K562 (cell line): ENCODE data around the gene RIPOR1. TPM values are rescaled to one million over a fixed set of nuclear protein-coding genes. Genes with fewer than 3 reads are reported as not detected.

ENCODE experiments used
- BRCA1 ChIP-seq, 2 experiments: fragments of 450-650 bp in 1 of 2; sonication (generic) in 1 of 2; formaldehyde crosslinking in 1 of 2; IDR thresholded peaks; 2 replicates each; pipeline versions ENCODE4 v1.5.0 to v1.6.1; 2017 to 2020; ENCODE audit warnings: mild to moderate bottlenecking in 1 of 2, missing genetic modification reagents in 1 of 2
- DEAF1 ChIP-seq: fragments of 450-650 bp; formaldehyde crosslinking; IDR thresholded peaks from 2 replicates; pipeline ENCODE4 v1.4.0; 2020; ENCODE audit warnings: mild to moderate bottlenecking, moderate library complexity
- ELK3 ChIP-seq: fragments of 450-650 bp; formaldehyde crosslinking; IDR thresholded peaks from 2 replicates; pipeline ENCODE4 v1.4.0; 2020; ENCODE audit warnings: mild to moderate bottlenecking
- ETV6 ChIP-seq, 3 experiments: fragments of 150-350 bp in 1 of 3; sonication (generic) in 1 of 3; formaldehyde crosslinking in 1 of 3; IDR thresholded peaks; 2 replicates each; pipeline versions ENCODE4 v1.6.1 to v1.8.0; 2014 to 2022; ENCODE audit warnings: borderline replicate concordance in 2 of 3, low read depth in 2 of 3, antibody characterized with exemption in 1 of 3, low read length in 1 of 3, mild to moderate bottlenecking in 1 of 3, missing genetic modification reagents in 1 of 3
- HNRNPK ChIP-seq: fragments of 200-400 bp; formaldehyde crosslinking; IDR thresholded peaks from one replicate; pipeline ENCODE4 v1.6.1; 2018; ENCODE audit warnings: mild to moderate bottlenecking, low read depth, low read length; ENCODE audit not compliant: poor library complexity, severe bottlenecking
- ILF3 ChIP-seq: fragments of 450-650 bp; IDR thresholded peaks from 2 replicates; pipeline ENCODE4 v1.6.1; 2018; ENCODE audit warnings: antibody characterized with exemption, mild to moderate bottlenecking, moderate library complexity, borderline replicate concordance
- NRF1 ChIP-seq, 2 experiments: fragments of 450-650 bp; IDR thresholded peaks in 1 of 2; conservative IDR thresholded peaks in 1 of 2; 2 replicates each; pipeline ENCODE4 v1.6.1; 2014; ENCODE audit warnings: mild to moderate bottlenecking in 2 of 2
- OTX1 ChIP-seq: fragments of 450-650 bp; formaldehyde crosslinking; IDR thresholded peaks from 2 replicates; pipeline ENCODE4 v1.4.0; 2022; ENCODE audit warnings: mild to moderate bottlenecking
- PBX2 ChIP-seq, 2 experiments: IDR thresholded peaks in 1 of 2; conservative IDR thresholded peaks in 1 of 2; 2 replicates each; pipeline ENCODE4 v1.6.1; 2016; ENCODE audit warnings: low read depth in 2 of 2, mild to moderate bottlenecking in 1 of 2, missing compliant biosample characterization in 1 of 2, missing genetic modification characterization in 1 of 2, moderate library complexity in 1 of 2
- POLR2B ChIP-seq: fragments of 450-650 bp; IDR thresholded peaks from 2 replicates; pipeline ENCODE4 v1.6.1; 2018; ENCODE audit warnings: low read depth; ENCODE audit not compliant: partially characterized antibody
- ZBTB11 ChIP-seq, 3 experiments: fragments of 200-800 bp in 1 of 3; fragments of 250-450 bp in 1 of 3; fragments of 450-650 bp in 1 of 3; sonication (Bioruptor Pico) in 1 of 3; sonication (Bioruptor generic) in 1 of 3; formaldehyde crosslinking in 1 of 3; IDR thresholded peaks; 2 replicates each; pipeline versions ENCODE4 v1.6.1 to v1.8.0; 2016 to 2022; ENCODE audit warnings: mild to moderate bottlenecking in 2 of 3, missing genetic modification characterization in 2 of 3, missing compliant biosample characterization in 1 of 3, moderate library complexity in 1 of 3
- ZNF12 ChIP-seq: sonication (generic); formaldehyde crosslinking; IDR thresholded peaks from 2 replicates; pipeline ENCODE4 v1.4.0; 2020; ENCODE audit warnings: mild to moderate bottlenecking, missing genetic modification reagents
- ZNF655 ChIP-seq: fragments of 250-450 bp; sonication (Bioruptor Pico); IDR thresholded peaks from 2 replicates; pipeline ENCODE4 v1.5.0; 2021
- ZZZ3 ChIP-seq: fragments of 450-650 bp; IDR thresholded peaks from 2 replicates; pipeline ENCODE4 v1.6.1; 2016; ENCODE audit warnings: antibody characterized with exemption, mild to moderate bottlenecking, moderate library complexity
- polyA plus RNA-seq, 8 experiments: library from polyadenylated mRNA; depleted of rRNA in 4 of 8; stranded (reverse) in 5 of 8; unstranded in 3 of 8; fragments of >200 nt; fragmentation: Nextera tagmentation in 2 of 8; fragmentation: Illumina TruSeq in 1 of 8; extraction: Ambion mirVana in 2 of 8; extraction: Trizol in 1 of 8; gene quantifications; 2 replicates each; pipeline versions ENCODE4 v1.2.1 to v1.2.3, GENCODE V29; 2011 to 2014; ENCODE audit warnings: inconsistent platforms in 1 of 8, missing spikeins in 1 of 8
- total RNA-seq, 7 experiments: library from RNA; depleted of rRNA in 6 of 7; stranded (reverse); fragments of >200 nt in 6 of 7; fragmentation: Illumina TruSeq in 2 of 7; extraction: Trizol in 2 of 7; gene quantifications; 2 replicates each; pipeline versions ENCODE4 v1.2.1 to v1.2.3, GENCODE V29; 2011 to 2021; ENCODE audit warnings: low replicate concordance in 1 of 7

RIPOR1 gene
- total and polyA plus RNA-seq, 9 of the 15 experiments (the other 6 are each of a cell fraction or from before 2014, with no cell fraction given): 0.36 to 31.1 (median 3.0) TPM

GRCh38 chr16:67480833-67481560 is 47.6 kb upstream of the RIPOR1 start, which contains the start of gene ATP6V0D1 (continued):
- TF ChIP-seq ZNF655 (CRISPR knock-in tag): no peak
- TF ChIP-seq ILF3: no peak
- TF ChIP-seq ZNF12 (CRISPR knock-in tag): peak; percentile 60
- TF ChIP-seq ELK3: no peak
- TF ChIP-seq NRF1 (conservative IDR thresholded peaks at IDR 0.05 in 1 of 2, IDR thresholded peaks at IDR 0.05 in 1 of 2): peak; percentile 95 to 96
- peak; percentile 59 for TF ChIP-seq DEAF1
- peak in 1 of 2 experiments; percentile 53; a peak in 1 of 4 replicates for TF ChIP-seq ETV6 (IDR thresholded peaks at IDR 0.05; ENCODE audit: borderline replicate concordance in 1 of 2, low read depth in 2 of 2, low read length in 1 of 2)
- TF ChIP-seq ETV6 (CRISPR knock-in tag; IDR thresholded peaks at IDR 0.05; ENCODE audit: borderline replicate concordance): no peak; the same call in 1 of the 2 replicates
- TF ChIP-seq ZZZ3: no peak
- peak in 1 of 3 experiments; percentile 73; a peak in 2 of 6 replicates for TF ChIP-seq ZBTB11 (CRISPR knock-in tag; IDR thresholded peaks at IDR 0.05)
- TF ChIP-seq BRCA1 (IDR thresholded peaks at IDR 0.05): no peak
- no peak for TF ChIP-seq BRCA1 (CRISPR knock-in tag; IDR thresholded peaks at IDR 0.05)
- TF ChIP-seq POLR2B: peak; percentile 51
- TF ChIP-seq OTX1 (CRISPR knock-in tag): peak; percentile 72; the same call in 1 of the 2 replicates
- TF ChIP-seq PBX2 (CRISPR knock-in tag; IDR thresholded peaks at IDR 0.05; ENCODE audit: low read depth): no peak
- TF ChIP-seq PBX2 (tag; conservative IDR thresholded peaks at IDR 0.05; ENCODE audit: low read depth): no peak
- no peak for TF ChIP-seq HNRNPK
